HL-60/S4 (cell line): ENCODE data around the gene B4GALT5.
"Not testable (repeated sequence)": the region's sequence is repeated elsewhere in the genome, so short reads cannot be mapped to it uniquely, and the experiment has no call there.

ENCODE experiments used
- in situ Hi-C: fragments of 300-500 bp; cut with MboI; formaldehyde crosslinking; loops from 2 replicates; pipeline ENCODE4 v1.14.3; 2022; ENCODE audit warnings: low sequenced_read_pairs

Gene B4GALT5

DNA sequence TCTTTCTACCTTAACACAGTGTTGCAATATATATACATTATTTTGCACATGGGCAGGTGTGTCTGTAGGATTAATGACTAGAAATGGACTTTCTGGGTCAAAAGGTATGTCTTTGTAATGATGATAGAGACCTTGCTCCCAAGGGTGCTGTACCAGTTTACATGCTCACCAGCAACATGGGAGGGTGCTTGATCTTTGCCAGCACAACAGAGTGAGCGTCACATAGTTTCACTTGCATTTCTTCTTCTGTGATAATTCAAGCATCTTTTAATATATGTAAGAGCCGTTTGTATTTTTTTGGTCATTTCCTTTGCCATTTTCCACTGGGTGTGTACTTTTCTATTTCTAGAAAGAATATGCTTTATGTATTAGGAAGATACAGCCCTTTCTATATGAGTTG, 23.6 kb upstream of the B4GALT5 start:
- in situ Hi-C loops: no loop called here

DNA sequence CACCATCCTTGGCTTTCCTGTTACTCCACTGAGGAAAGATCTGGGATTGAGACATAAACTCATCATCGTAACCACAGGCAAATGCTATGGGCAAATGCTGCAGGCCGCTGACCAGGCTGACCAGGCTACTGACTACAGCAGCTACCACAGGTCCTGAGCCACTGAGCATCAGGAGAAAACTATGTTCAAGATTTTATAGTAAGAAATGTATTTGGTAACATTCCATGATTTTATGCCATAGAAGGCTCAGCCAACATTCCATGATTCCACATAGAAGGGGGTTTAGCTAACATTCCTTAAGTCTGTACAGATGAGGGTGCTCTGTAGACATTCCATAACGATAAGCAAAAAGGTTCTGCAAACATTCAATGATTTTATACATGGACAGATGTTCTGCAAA, 16.1 kb upstream of the B4GALT5 start:
- in situ Hi-C loops: no loop called here

DNA sequence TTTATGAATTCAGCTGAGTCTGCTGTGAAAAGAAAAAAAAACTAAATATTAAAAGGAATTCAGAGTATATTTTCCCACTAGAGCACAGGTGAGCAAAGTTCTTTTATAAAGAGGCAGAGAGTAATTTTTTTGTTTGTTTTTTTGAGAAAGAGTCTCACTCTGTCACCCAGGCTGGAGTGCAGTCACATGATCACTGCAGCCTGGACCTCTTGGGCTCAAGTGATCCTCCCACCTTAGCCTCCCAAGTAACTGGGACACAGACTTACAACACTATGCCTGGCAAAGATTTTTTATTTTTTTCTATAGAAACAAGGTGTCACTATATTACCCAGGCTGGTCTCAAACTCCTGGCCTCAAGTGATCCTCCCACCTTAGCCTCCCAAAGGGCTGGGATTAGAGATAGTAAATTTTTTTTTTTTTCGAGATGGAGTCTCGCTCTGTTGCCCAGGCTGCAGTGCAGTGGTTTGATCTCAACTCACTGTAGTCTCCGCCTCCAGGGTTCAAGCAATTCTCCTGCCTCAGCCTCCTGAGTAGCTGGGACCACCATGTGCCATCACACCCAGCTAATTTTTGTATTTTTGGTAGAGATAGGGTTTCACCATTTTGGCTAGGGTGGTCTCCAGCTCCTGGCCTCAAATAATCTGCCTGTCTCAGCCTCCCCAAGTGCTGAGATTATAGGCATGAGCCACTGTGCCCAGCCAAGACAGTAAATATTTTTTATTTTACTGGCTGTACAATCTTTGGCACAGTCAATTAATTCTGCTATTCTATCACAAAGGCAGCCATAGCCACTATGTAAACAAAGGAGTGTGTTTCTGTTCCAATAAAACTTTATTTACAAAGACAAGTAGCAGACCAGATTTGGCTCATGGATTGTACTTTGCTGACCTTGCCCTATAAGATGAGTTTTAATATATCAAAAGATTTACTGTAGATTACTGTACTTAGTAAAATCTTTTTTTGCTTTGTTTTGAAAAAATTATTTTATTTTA, 14.5 kb upstream of the B4GALT5 start:
- in situ Hi-C loops: no loop called here

DNA sequence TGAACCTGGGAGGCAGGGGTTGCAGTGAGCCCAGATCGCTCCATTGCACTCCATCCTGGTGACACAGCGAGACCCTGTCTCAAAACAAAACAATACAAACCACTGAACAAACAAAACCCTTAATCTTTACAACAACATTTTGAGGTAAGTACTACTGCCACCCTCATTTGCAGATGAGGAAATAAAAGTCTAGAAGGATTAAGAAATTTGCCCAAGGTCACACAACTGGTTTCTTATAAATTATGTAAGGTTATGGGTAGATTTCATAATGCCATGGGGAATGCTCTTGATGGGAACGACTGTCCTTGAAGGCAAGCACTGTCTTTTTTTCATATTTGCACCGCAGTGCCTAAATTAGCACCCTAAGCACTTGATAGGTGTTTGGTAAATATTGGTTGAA, 13.8 kb upstream of the B4GALT5 start:
- in situ Hi-C loops: no loop called here

DNA sequence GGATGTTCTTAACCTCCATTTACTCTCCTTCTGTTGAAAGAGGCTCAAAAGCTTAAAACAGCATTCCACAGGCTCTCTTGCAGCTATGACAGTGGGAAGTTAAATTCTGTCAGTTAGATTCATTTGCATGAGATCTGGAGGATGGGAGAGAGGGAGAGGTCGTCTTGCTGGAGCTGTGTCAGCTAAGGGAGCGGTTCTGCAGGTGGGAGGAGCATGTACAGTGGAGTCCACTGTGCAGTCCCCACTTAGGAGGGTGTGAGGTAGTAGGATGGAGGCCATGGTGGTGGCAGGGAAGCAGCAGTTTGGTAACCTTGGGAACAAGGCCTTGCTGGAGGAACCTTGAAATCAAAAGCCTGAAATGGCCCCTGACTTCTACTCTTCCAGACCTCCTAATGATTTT, 12.0 kb upstream of the B4GALT5 start:
- in situ Hi-C loops: no loop called here

DNA sequence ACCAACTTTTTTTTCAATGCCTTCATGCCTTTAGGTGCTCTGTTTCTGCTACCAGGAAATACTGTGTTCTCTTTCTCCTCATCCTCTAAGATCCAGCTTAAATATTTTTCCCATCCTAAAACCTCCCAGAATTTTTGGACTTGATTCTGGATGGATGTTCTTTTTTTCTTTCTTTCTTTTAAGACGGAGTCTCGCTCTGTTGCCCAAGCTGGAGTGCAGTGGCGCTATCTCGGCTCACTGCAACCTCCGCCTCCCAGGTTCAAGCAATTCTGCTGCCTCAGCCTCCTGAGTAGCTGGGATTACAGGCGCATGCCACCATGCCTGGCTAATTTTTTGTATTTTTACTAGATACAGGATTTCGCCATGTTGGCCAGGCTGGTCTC, 11.5 kb upstream of the B4GALT5 start:
- in situ Hi-C loops: not testable (repeated sequence)

DNA sequence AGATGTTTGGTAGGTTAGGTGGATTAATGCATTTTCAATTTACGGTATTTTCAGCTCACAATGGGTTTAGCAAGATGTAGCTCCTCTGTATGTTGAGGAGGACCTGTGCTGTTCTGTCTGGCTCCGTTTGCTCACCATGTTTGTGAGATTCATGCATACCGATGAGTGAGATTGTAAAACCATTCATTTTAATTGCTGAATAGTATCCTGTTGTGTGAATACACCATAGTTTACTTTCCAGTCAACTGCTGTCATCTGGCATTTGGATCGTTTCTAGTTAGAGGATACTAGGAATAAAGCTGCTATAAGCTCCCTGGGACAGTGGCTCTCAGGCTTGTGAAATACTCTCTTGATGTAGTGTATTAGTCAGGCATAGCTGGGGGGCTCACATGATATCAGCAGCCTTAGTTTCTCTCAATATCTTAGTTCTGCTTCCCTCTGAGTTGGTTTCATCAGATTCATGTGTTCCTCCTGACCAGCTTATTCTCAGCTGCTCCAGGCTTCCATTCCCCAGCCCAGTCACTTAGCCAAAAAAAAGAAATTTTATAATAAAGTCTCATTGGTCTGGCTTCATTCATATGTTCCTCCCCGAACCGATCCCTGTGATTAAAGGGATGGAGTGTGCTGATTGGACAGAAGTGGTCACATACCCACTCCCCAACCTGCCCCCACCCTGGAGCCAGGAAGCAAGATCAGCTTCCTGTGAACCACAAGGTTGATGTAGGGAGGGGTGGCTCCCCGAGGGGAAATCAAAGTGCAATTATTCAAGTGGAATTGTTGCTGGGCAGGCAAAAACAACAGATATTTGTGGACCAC, 10.9 kb upstream of the B4GALT5 start:
- in situ Hi-C loops: no loop called here

DNA sequence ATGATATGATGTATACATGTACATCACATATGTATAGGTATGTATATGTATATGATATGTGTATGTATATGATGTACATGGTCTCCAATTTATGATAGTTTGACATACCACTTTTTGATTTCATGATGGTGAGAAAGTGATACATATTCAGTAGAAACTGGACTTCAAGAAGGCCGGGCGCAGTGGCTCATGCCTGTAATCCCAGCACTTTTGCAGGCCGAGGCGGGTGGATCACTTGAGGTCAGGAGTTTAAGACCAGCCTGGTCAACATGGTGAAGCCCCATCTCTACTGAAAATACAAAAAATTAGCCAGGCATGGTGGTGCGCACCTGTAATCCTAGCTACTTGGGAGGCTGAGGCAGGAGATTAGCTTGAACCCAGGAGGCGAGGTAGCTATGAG, 10.1 kb upstream of the B4GALT5 start:
- in situ Hi-C loops: not testable (repeated sequence)

DNA sequence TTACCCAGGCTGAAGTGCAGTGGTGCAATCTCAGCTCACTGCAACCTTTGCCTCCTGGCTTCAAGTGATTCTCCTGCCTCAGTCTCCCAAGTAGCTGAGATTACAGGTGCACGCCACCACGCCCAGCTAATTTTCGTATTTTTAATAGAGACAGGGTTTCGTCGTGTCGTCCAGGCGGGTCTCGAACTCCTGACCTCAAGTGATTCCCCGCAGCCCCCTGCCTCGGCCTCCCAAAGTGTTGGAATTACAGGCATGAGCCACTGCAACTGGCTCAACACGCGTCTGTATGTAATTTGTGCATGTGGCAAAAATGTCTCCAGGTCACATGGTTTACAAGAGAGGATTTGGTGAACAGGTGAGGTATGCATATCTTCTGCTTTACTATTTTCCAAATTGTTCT, 7.6 kb upstream of the B4GALT5 start:
- in situ Hi-C loops: not testable (repeated sequence)

DNA sequence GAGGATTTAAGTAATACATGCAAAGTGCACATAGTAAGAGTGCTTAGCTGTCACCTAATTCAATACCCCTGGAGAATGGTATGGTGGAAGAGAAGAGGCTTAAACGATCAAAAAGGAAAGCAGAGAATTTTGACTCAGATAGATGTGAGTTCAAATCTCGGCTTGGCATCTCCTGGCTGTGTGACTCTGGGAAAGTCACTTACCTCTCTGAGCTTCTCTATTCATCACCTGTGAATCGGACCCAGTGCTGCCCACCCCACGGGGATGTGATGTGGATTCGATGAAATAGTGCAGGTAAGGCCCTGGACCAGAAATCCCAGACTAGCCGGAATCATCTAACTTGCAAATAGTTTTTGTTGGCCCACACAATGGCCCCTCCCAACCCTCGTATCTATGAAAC, 1.8 kb upstream of the B4GALT5 start:
- in situ Hi-C loops: no loop called here

DNA sequence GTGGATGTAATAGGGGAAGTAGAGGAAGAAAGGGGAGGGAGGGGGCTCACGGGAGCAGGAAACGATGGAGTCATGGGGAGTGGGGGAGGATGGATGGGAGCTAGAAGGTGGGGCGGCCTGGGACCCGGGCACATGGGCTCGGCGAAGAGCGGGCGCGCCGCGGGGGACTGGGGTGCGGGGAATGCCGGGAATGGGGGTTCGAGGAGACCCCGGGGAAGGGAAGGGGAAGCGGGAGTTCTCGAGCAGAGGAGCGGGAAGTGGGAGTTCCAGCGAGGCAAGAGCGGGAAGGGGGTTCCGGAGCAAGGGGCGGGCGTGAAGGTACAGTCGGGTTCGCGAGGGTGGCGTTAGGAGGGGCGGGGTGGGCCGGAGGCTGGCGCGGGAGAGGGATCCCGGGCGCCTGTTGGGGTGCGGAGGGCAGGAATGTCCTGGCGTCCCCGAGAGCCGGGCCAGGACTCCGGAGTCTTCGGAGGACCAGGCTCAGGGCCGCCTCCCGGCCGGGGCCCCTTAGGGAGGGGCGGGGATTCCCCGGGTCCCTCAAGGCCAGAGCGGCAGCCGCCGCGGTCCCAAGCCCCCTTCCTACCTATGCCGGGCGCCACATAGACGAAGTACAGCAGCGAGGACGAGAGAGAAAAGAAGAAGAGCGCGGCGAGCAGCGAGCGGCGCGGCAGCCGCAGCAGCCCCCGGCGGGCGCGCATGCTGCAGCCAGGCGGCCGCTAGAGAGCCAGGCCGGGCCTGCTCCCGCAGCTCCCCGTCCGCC, 504 bp downstream of the B4GALT5 start:
- in situ Hi-C loops: no loop called here

DNA sequence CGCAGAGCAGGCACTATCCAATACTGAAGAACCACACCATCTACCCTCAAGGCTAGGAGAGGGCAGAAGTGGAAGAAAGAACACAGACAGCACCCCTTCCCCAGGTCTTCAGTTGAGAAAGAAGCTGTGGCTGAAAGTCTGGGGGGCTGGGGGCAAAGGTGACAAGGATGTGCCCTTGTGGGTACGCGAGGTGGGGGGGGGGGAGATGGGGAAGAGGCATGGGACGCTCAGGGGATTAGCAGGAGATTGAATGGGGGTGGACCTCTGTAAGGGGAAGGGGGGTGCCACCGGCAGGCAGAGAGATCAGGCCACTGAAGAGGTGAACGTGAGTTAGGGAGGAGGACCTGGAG, 1.1 kb downstream of the B4GALT5 start:
- in situ Hi-C loops: no loop called here

DNA sequence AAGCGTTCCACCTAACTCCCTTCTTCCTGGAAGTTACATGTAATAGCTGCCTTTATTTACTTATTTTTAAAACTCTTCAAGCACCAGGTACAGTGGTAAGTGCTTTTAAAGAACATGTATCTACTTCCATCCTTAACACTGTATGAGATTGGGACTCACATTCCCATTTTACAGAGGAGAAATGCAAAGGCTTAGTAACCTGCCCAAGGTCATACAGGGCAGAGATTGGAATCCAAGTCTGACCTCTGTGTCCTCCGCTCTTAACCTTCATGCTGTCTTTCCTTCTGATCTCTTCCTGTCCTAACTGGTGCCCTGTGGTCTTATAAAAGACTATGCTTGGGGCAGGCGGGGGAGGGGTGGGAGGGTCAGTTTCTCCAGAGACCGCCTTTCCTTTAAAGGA, 1.6 kb downstream of the B4GALT5 start:
- in situ Hi-C loops: no loop called here

DNA sequence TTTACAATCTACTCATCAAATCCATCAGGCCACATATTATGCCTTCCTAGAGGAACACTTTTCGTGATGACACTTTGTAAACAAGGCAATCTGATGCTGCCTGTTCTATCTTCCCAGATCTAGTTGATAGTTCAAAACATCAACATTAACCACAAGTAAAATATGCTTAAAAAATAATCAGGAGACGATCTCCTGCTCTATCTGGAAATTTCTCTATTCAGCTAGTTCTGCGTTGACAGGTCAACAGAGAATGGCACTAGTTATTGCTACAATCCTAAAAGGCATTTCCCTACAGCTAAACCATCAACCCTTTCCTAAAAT, 2.1 kb downstream of the B4GALT5 start:
- in situ Hi-C loops: no loop called here

DNA sequence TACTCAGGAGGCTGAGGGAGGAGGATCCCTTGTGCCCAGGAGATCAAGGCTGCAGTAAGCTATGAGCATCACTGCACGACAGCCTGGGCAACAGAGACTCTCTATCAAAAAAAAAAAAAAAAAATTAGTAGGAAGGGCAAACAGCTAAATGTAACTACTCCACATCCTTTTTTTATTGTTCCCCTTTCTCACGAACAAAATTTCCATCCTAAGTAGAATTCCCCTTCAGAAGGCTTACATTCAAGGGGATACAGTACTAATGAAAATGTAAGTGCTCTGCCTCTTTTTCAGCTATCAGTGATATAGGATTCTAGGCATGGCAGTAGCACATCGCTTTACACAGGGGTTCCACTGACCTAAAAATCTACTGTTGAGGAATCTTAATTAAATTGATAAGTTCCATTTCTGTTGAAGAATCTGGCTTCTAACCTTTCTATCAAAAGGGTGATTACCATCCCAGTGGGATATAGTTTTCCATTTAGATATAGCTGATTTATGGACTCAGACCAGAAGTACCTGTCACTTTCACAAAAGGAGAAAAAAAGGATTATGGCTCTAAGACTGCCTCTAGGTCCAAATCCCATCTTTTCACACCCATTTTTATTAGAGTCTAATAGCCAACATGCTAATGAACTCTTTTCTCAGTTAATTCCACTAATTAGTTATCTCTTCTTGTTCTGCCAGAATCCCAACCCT, 2.6 kb downstream of the B4GALT5 start:
- in situ Hi-C loops: no loop called here

DNA sequence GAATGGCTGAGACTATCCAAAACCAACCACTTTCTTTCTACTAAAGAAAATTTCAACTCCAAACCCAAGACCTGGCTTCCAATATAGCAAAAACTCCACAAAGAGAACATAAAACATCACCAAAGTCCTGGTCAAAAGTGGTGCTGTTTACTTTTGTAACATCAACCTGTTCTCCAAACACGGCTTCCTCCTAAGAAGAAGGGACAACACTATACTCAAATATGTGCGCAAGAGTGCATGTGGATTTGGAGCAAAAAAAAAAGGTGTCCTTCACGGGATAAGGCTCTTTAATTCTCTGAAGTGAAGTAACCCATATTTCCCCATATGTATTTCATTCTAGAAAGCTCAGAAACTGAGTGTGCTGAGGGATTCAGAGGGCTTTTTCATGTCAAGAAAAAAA, 6.6 kb downstream of the B4GALT5 start:
- in situ Hi-C loops: no loop called here

DNA sequence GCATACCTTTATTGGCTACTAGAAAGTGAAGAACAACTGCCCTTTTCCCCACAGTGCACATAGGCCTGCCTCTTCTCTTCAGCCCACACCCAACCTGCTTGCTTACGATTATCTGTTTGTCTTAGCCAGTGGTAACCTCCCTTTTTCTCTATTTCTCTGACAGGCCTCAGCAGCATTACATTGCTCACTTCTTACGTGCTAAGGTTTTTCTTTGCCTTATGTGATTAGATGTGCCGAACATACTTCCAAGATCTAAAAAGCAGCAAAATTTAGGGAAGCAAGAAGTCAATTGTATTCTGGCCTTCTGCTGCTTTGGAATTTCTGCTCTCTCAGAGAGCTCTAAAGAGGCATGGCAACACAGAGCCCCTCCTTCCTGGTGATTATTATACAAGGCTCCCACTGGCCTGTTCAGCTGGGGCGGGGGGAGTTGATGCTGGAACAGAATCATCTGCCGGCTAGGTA, 7.0 kb downstream of the B4GALT5 start:
- in situ Hi-C loops: no loop called here

DNA sequence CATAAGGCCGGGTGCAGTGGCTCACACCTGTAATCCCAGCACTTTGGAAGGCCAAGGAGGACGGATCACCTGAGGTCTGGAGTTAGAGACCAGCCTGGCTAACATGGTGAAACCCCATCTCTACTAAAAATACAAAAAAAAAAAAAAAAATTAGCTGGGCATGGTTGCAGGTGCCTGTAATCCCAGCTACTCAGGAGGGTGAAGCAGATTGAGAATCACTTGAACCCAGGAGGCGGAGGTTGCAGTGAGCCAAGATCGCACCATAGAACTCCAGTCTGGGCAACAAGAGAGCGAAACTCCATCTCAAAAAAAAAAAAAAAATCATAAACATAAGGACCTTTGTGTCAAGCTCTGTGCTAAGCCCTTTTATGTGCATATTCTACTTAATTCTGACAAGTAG, 7.8 kb downstream of the B4GALT5 start:
- in situ Hi-C loops: not testable (repeated sequence)

DNA sequence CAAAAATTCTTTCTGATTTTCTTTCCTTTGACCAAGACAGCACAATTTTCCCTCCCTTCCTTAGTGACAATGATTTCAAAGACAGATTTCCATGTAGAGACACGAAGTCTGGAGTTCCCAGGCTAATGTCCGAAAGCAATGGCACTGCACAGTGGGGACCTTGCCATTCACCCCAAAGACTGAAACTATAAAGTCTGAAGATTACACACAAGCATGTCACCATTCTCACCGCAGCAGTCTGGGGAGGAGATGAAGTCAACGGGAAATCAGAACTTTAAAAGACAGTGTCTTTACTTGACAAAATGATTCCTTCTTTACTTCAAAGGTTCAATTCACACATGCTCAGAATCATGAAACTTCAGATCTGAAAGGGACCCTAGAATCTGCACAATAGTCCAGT, 8.3 kb downstream of the B4GALT5 start:
- in situ Hi-C loops: no loop called here

DNA sequence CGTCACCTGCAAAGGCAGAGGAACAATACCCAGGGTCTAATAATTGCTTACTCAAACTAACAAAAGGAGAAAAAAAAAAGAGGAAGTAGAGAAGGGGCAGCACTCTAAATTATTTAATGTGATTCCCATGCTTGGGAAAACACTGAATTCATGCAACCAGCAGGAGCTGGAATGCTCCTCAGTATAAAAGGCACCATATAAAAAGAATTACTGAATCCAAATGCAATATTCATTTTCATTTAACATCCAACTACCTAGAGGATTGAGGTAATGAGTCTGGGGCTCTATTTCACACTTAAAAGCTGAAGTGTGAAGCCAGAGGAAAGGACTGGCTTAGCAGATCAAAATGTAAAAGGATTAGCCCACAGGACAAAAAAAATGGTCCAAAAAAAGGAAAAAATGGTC, 8.7 kb downstream of the B4GALT5 start:
- in situ Hi-C loops: no loop called here

DNA sequence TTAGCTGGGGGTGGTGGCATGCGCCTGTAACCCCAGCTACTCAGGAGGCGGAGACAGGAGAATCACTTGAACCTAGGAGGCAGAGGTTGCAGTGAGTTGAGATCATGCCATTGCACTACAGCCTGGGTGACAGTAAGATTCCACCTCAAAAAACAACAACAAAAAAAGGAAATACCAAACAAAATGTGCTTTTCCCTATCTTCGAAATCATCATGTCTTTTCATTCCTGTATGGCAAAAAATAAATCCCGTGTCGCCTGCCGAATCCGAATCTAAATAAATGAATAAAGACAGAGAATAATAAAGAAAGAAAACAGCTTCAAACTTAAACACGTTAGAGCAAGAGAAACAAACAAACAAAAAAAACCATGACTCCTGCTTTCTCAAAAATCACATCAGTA, 11.8 kb downstream of the B4GALT5 start:
- in situ Hi-C loops: no loop called here
